Measurements from ENCODE around the gene MTHFS.

The MTHFS gene

DNA sequence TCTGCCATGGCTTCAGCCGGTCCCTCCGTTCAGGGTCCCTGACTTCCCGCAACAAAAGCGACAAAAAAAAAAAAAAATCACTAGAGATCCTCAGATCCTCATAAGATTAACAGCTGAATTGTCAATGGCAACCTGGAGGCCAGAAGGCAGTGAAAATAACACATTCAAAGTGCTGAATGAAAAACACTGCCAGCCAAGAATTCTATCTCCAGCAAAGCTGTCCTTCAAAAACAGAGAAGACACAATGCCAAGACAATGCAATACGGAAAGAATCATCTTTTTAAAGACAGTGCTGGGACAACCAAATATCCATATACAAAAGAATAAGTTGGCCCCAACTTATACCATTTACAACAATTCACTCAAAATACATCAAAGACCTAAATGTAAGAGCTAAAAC, 21.6 kb downstream of the MTHFS start:
- Mint-ChIP-seq H3K9me3 (peaks cover 59% of the 10 kb centered on the region), H3K27ac (no peak overlapping the region), H3K27me3 (ENCODE audit: low read depth) (no peaks in the 10 kb centered on the region), H3K4me3 (no peak overlapping the region), H3K4me1 (ENCODE audit: low read depth) (peaks cover 21% of the 10 kb centered on the region), H3K36me3 (ENCODE audit: low read depth) (peaks cover 81% of the 10 kb centered on the region)

DNA sequence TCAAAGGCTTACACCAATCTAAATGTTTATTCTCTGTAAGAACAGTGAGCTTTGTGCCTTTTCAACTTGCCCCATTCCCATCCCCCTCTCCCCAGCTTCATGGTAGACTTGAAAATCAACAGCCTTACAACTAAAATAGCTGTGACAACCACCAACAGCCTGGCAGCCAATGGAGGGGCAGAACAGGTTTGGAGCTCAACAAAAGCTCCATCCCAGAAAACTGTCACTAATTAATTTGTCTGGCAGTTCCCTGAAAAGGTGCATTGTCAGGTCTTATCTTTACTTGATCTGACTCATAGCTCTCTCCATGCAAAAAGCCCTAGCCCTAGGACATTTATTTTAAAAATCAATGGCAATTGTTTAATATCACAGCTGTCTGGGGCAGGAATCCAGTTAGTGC, 22.6 kb downstream of the MTHFS start:
- Mint-ChIP-seq H3K4me1 (ENCODE audit: low read depth) (peaks cover 21% of the 10 kb centered on the region), H3K36me3 (ENCODE audit: low read depth) (peaks cover 71% of the 10 kb centered on the region), H3K27ac (no peak overlapping the region), H3K9me3 (peaks cover 49% of the 10 kb centered on the region), H3K4me3 (no peak overlapping the region), H3K27me3 (ENCODE audit: low read depth) (no peaks in the 10 kb centered on the region)

DNA sequence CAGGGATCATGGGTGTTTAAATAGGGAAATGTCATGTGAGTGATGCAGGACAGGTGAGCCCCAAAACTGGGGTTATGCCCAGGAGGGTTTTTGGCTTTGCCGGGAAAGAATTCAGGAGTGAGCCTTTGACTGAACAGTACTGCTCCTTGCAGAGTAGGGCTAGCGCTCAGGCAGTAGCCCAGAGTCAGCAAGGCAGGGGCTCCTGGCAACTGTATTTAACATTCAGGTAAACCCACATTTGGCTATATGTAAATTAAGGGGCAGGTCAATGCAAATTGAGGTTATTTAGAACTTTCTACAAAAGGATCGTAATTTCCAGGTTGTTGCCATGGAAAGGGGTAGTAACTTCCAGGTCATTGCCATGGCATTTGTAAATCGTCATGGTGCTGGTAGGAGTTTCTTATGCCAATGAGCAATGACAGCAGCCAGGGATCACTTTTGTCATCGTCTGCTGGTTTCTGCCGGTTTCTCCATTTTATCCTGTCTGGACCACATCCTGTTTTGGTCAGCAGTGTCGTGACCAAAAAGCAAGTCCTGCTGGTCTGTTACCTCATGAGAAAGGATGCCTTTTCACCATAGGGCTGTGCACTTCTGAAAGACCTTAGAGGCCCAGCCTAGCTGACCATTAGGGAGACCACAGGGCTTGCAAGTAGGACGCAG, 24.3 kb downstream of the MTHFS start:
- peaks cover 71% of the 10 kb centered on the region for H3K36me3 Mint-ChIP-seq (ENCODE audit: low read depth)
- H3K9me3 Mint-ChIP-seq = peaks cover 35% of the 10 kb centered on the region
- H3K4me3 Mint-ChIP-seq = peak overlapping the region; percentile 15
- peaks cover 22% of the 10 kb centered on the region for H3K4me1 Mint-ChIP-seq (ENCODE audit: low read depth)
- no peaks in the 10 kb centered on the region for H3K27me3 Mint-ChIP-seq (ENCODE audit: low read depth)
- peak overlapping the region; percentile 47 for H3K27ac Mint-ChIP-seq

DNA sequence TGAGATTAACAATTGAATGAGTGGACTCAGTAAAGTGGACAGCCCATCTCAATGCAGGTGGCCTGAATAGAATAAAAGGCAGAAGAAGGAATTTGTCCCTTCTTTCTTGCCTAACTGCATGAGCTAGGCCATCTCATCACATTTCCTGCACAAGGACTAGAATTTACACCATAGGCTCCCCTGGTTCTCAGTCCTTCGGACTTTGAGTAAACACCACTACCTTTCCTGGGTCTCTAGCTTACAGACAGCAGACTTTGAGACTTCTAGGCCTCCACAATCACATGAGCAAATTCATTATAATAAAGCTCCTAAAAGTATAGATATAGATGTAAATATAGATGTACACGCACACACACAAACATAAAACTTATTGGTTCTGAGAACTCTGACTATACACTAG, 28.3 kb downstream of the MTHFS start:
- peaks cover 3% of the 10 kb centered on the region for H3K9me3 Mint-ChIP-seq
- H3K4me1 Mint-ChIP-seq (ENCODE audit: low read depth) = peaks cover 17% of the 10 kb centered on the region
- H3K27ac Mint-ChIP-seq = no peak overlapping the region
- no peak overlapping the region for H3K4me3 Mint-ChIP-seq
- H3K36me3 Mint-ChIP-seq (ENCODE audit: low read depth) = peaks cover 44% of the 10 kb centered on the region
- no peaks in the 10 kb centered on the region for H3K27me3 Mint-ChIP-seq (ENCODE audit: low read depth)

DNA sequence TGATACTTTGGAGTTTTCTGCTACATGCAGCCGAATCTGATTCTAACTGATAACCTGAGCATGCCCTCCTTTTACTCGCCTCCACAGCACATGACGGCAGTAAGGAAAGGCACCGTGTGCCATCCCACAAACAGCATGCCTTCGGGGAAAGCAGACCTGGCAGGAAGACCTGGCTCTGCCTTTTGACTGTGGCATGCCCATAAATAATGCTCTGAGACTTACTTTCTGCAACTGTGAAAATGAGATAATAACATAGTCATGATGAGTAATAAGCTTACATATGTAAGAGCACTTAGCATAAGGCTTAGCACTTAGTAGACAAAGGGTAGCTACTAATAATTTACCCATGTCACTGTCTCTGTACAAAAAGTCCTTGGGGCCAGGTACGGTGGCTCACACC, 32.9 kb downstream of the MTHFS start:
- H3K4me1 Mint-ChIP-seq (ENCODE audit: low read depth) = peaks cover 2% of the 10 kb centered on the region
- H3K27me3 Mint-ChIP-seq (ENCODE audit: low read depth) = no peaks in the 10 kb centered on the region
- no peak overlapping the region for H3K27ac Mint-ChIP-seq
- no peaks in the 10 kb centered on the region for H3K9me3 Mint-ChIP-seq
- H3K4me3 Mint-ChIP-seq = no peak overlapping the region
- H3K36me3 Mint-ChIP-seq (ENCODE audit: low read depth) = peaks cover 31% of the 10 kb centered on the region

DNA sequence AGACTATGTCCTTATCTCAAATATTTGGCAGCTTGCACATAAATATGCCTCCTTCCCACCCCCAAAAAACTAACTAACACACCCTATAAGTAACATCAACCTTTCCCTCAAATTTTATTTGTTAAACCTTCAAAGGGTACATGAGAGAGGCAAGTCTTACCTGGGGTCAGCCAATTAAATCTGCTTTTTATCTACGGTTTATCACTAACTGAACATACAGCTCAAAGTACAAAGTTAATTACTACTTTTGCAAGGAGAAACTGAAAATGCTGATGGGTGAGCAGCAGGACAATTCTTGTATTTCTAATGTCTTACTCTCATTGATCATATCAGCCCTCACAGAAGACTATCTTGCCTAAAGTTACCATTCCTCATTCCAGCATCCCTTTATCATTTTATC, 34.6 kb downstream of the MTHFS start:
- no peaks in the 10 kb centered on the region for H3K27me3 Mint-ChIP-seq (ENCODE audit: low read depth)
- H3K9me3 Mint-ChIP-seq = no peaks in the 10 kb centered on the region
- peaks cover 20% of the 10 kb centered on the region for H3K36me3 Mint-ChIP-seq (ENCODE audit: low read depth)
- no peak overlapping the region for H3K4me3 Mint-ChIP-seq
- peaks cover 4% of the 10 kb centered on the region for H3K4me1 Mint-ChIP-seq (ENCODE audit: low read depth)
- no peak overlapping the region for H3K27ac Mint-ChIP-seq

DNA sequence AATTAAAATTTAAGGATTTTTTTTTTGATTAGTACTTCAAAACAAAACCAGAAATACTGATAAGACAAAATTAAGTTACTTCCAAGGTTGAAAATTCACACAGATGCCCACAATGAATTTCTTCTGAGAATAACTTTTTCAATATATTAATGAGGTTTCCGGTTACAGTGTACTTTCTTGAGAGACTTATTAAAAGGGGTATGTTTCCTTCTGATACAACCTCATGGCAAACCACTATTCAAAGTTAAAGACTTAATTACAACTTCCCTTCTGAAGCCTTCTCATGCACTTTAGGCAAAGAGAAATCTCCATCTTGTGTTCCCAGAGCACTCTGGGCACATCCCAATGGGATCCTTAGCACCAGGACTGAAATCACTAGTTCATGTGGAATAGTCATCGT, 36.2 kb downstream of the MTHFS start:
- H3K9me3 Mint-ChIP-seq = no peaks in the 10 kb centered on the region
- H3K27me3 Mint-ChIP-seq (ENCODE audit: low read depth) = no peaks in the 10 kb centered on the region
- peaks cover 4% of the 10 kb centered on the region for H3K4me1 Mint-ChIP-seq (ENCODE audit: low read depth)
- H3K36me3 Mint-ChIP-seq (ENCODE audit: low read depth) = peaks cover 20% of the 10 kb centered on the region
- no peak overlapping the region for H3K27ac Mint-ChIP-seq
- H3K4me3 Mint-ChIP-seq = no peak overlapping the region

DNA sequence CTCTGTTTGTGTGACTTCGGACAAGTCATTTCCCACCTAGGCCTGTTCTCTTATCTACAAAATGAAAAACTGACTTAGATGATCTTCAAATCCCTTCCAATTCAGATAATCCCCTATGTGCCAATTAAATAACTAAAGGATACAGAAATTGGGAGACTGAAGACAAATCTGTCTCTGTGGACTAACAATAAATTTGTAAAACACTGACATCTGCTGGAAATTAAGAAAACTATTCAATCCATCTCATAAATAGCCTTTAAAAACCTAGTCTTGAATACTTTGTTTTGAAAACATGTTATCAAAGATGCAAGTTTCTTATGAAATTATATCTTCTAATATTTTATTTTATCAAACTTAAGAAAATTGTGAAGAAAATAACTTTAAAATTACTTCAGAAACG, 38.3 kb downstream of the MTHFS start:
- Mint-ChIP-seq H3K4me1 (ENCODE audit: low read depth) (peaks cover 4% of the 10 kb centered on the region), H3K36me3 (ENCODE audit: low read depth) (peaks cover 20% of the 10 kb centered on the region)

DNA sequence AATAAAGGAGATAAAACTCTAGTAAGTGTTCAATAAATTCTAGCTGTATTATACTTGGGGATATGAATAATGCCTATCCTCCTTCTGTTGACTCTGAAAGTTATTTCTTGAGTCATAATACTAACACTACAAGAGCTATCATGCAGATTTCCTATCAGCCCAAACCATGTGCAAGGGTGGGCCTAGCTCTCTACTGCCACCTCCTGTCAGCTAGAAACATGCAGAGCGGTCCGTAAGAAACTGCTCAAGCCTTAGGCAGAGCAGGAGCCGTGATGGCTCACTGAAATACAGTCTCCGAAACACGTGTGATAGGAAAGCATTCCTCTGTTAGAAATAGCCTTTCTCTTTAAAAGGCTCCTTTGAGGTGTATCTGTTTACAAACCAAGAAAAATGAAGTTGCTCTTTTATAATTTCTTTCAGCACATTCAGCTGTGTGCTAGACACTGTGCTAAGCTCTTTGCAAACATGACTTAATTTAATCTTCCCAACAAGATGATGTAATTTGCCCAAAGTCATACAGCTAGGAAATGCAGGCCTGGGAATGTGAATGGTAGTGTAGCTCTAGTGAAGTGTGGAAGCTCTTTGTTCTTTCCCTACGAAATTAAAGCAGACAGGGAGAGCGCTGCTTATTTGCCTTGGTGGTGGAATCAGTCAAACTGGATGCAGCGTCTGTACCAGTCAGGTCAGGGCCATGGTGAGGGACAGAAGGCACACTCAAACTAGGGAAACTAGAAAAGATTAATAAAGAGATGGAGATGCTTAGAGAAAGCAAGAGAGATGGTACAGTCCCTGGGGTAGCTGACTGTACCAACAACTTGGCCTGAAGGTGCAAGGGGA, 43.1 kb downstream of the MTHFS start:
- peaks cover 14% of the 10 kb centered on the region for H3K36me3 Mint-ChIP-seq (ENCODE audit: low read depth)
- no peak overlapping the region for H3K27ac Mint-ChIP-seq
- peaks cover 4% of the 10 kb centered on the region for H3K4me1 Mint-ChIP-seq (ENCODE audit: low read depth)
- no peaks in the 10 kb centered on the region for H3K27me3 Mint-ChIP-seq (ENCODE audit: low read depth)
- H3K9me3 Mint-ChIP-seq = no peaks in the 10 kb centered on the region
- no peak overlapping the region for H3K4me3 Mint-ChIP-seq

More for the DNA sequence above, 38.3 kb downstream of the MTHFS start:
- H3K27ac Mint-ChIP-seq = no peak overlapping the region
- H3K4me3 Mint-ChIP-seq = no peak overlapping the region
- no peaks in the 10 kb centered on the region for H3K27me3 Mint-ChIP-seq (ENCODE audit: low read depth)
- no peaks in the 10 kb centered on the region for H3K9me3 Mint-ChIP-seq

DNA sequence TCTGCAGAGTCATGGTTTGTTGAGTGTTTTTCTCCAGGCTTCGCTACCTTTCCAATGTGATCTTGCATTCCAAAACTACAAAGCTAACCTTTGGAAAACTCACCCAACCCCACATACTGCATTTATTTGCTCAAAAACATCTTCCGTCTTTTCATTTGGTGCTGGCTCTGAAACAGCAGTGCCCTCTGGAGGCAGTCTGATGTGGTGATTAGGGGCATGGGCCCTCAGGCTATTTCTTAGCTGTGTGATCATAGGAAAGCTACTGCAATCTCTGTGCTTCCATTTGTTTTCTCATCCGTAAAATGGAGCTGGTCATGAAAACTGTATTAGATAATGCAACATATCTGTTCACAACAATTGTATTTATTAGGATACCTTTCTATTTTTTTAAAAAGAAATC, 47.0 kb downstream of the MTHFS start:
- H3K4me3 Mint-ChIP-seq = no peak overlapping the region
- H3K4me1 Mint-ChIP-seq (ENCODE audit: low read depth) = peaks cover 5% of the 10 kb centered on the region
- peaks cover 17% of the 10 kb centered on the region for H3K36me3 Mint-ChIP-seq (ENCODE audit: low read depth)
- H3K27me3 Mint-ChIP-seq (ENCODE audit: low read depth) = no peaks in the 10 kb centered on the region
- H3K9me3 Mint-ChIP-seq = no peaks in the 10 kb centered on the region
- H3K27ac Mint-ChIP-seq = no peak overlapping the region

DNA sequence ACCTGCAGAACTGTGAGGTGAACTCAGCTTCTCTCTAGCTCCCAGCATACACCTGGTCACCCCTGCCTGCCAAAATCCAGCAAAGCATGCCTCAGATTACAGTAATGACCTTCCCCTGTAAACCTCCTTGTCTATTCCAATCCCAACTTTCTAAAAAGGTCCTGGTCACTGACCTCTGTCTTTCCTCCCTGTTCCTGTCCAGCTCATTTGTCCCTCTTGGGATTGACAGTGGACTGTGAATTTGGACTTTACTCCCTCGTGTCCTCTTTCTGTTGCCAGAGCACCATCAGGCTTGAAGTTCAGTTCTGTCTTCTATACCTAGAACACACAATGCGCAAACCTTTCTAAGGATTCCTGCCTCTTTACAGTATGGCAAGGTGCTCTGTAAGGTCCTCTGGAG, 50.3 kb downstream of the MTHFS start:
- H3K4me3 Mint-ChIP-seq = no peak overlapping the region
- H3K4me1 Mint-ChIP-seq (ENCODE audit: low read depth) = peaks cover 5% of the 10 kb centered on the region
- no peaks in the 10 kb centered on the region for H3K27me3 Mint-ChIP-seq (ENCODE audit: low read depth)
- H3K9me3 Mint-ChIP-seq = no peaks in the 10 kb centered on the region
- H3K36me3 Mint-ChIP-seq (ENCODE audit: low read depth) = peaks cover 23% of the 10 kb centered on the region
- no peak overlapping the region for H3K27ac Mint-ChIP-seq

DNA sequence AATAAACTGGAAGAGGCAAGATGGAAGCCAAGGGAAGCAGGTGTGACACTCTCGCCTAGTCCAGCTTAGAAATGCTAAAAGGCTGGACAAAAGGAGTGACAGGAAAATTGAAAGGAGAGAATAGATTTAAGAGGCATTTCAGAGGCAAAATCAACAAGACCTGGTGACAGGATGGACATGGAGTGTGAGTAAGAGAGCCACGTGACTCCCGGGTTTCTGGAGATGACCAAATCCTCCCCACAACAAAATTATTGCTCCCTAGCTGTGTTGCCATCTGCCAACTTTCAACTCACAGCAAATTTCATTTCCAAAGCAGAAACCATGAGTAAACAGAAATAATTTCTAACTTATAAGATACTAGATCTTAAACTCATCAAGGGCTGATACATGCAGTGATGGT, 52.6 kb downstream of the MTHFS start:
- Mint-ChIP-seq H3K4me3 (no peak overlapping the region), H3K9me3 (no peaks in the 10 kb centered on the region), H3K4me1 (ENCODE audit: low read depth) (peaks cover 5% of the 10 kb centered on the region), H3K36me3 (ENCODE audit: low read depth) (peaks cover 22% of the 10 kb centered on the region), H3K27ac (no peak overlapping the region), H3K27me3 (ENCODE audit: low read depth) (no peaks in the 10 kb centered on the region)

DNA sequence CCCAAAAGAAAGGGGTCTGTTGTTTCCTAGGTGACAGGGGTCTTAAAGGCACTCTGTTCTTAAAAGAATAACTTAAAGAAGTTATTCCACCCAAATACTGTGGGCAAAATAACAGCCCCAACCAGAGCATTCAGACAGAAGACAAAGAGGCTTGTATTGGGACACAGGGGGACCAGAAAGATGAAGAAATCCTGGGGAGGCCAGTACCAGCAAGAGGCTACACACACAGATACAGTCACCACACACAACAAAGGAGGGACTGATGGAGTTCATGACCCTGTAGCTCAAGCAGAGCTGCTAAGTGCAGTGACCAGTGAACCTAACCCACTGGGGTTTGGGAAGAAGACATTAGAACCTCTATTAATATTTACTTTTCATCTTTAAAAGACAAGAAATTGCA, 59.0 kb downstream of the MTHFS start:
- no peak overlapping the region for H3K27ac Mint-ChIP-seq
- H3K9me3 Mint-ChIP-seq = no peaks in the 10 kb centered on the region
- H3K4me3 Mint-ChIP-seq = no peak overlapping the region
- no peaks in the 10 kb centered on the region for H3K27me3 Mint-ChIP-seq (ENCODE audit: low read depth)
- peaks cover 18% of the 10 kb centered on the region for H3K36me3 Mint-ChIP-seq (ENCODE audit: low read depth)
- no peaks in the 10 kb centered on the region for H3K4me1 Mint-ChIP-seq (ENCODE audit: low read depth)

DNA sequence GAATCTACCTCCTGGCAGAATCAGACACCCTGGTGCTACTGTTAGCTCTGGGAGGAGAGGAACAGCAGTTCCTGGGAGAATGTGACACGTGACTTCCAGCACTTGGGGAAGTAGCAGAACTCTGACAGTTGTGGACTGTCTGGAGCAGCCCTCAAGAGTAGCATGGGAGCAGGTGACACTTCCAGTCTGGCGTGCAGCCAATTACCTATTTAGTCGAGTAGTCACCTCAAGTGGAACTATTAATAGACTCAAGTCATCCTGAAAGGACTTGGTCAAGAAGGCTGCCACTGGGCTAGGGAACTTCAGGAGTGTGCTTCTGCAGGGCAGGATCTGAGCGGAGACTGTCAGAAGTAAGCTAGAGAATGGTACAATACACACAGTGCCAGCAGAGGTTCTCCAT, 62.3 kb downstream of the MTHFS start:
- Mint-ChIP-seq H3K27me3 (ENCODE audit: low read depth) (no peaks in the 10 kb centered on the region), H3K36me3 (ENCODE audit: low read depth) (peaks cover 17% of the 10 kb centered on the region), H3K4me1 (ENCODE audit: low read depth) (peaks cover 8% of the 10 kb centered on the region), H3K27ac (no peak overlapping the region), H3K4me3 (no peak overlapping the region), H3K9me3 (no peaks in the 10 kb centered on the region)

DNA sequence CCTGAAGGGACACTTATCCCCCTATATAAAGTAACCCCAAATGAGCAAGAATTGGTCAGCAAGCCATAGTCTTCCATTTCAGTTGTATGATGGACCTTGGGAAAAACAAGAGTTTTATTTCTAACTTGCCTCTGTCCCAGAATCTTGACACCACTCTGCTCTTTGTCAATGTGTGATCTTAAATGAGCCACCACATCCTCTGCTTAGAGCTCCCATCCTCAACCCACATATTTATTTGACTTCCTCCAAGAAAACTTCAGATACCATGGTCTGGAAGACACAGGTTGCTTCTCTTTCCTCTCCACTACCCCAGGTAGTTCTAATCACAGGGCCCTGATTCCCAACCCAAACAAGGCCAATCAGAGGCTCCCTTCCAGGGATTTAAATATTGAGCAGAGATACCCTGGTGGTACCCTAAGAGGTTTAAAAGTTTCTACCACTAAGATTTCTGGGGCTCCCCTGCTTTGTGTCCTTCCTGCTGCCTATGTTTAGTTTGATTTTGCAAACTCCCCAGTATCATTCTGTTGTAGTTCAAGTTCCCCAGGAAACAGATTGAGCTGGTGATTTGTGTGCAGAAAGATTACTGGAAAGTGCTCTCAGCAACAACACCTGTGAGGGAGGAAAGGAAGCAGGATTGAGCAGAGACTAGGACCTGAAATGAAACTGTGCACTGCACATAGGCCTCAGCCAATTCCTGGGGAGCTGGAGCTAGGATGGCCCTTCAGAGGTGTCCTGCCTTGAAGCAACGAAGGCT, 64.3 kb downstream of the MTHFS start:
- Mint-ChIP-seq H3K9me3 (no peaks in the 10 kb centered on the region), H3K36me3 (ENCODE audit: low read depth) (peaks cover 10% of the 10 kb centered on the region), H3K4me3 (no peak overlapping the region), H3K27ac (no peak overlapping the region), H3K4me1 (ENCODE audit: low read depth) (peaks cover 8% of the 10 kb centered on the region), H3K27me3 (ENCODE audit: low read depth) (no peaks in the 10 kb centered on the region)

All from T-helper 1 cell treated with Interleukin-12 subunit alpha and Interleukin-12 subunit beta and Interleukin-4 antibody, amounts not matched to agents 30 μg/mL and 1 μg/mL, for 36 hours (primary cell).